HG03442 (cell line): ENCODE measurements around the gene EVPL.
"Not testable (repeated sequence)": the region's sequence is repeated elsewhere in the genome, so short reads cannot be mapped to it uniquely, and the experiment has no call there.

ENCODE experiments used
- ATAC-seq: cut with Tn5 transposase; IDR thresholded peaks from one replicate; pipeline ENCODE4 v1.9.1; 2021; ENCODE audit warnings: mild to moderate bottlenecking, moderate library complexity; ENCODE audit not compliant: unreplicated experiment

EVPL gene

DNA sequence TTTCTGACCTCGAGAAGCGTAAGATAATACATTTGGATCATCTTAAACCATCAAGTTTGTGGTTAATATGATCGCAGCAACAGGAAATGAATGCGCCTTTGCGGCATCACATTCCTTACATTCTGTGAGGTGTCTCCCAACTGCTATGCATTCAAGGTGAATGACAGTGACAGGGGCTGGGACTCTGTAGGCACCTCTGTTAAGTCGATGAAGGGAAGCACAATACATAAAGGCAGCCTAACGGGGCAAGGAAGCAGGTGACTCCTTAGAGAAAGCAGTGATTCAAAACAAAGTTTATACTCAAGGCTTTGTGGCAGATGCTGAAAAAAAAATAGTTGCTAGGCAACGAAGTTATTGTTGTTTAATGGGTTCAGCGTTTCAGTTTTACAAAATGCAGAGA, 21.6 kb upstream of the EVPL start:
- no peak for ATAC-seq

DNA sequence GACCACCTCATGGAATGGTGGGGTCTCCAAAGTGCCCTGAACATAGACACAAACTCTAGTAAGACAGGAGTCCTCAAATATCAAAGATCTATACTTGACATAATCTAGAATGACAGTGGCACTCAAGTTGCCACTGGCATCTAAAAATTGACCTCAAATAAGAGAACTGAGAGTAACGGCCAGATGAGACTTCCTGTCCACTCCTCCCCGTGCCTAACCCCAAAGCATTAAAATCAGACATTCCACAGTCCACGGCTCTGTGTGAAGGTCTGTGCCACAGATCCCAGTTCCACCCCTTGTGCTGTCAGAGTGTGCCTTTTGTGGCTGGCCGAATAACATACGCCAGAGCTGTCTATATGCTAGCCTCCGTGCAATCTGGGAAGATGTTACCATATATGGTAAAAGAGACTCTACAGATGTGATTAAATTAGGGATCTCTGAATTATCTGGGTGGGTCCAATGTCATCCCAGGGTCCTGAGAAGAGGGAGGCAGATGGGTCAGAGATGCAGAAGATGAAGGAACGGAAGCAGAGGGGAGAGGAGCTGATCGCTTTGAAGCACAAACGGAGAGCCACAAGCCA, 21.0 kb upstream of the EVPL start:
- ATAC-seq, result no peak

DNA sequence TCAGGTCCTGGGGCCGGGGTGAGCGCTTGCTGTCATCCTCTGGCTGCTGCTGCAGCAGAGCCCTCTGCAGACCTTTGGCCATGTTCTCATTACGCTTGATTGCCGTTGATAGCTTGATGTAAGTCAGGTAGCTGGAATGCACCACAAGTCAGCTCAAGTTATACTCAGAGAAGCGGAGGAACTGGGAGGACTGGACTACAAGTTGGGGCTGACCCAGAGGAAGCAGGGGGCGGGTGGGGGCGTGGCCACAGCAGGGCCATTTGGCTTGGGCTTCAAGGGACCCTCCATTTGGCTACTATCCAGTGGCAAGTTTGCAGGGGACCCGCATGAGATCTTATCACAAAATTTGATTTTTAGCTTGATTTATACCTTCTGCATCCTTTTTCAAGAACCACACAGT, 19.0 kb upstream of the EVPL start:
- ATAC-seq, result no peak

DNA sequence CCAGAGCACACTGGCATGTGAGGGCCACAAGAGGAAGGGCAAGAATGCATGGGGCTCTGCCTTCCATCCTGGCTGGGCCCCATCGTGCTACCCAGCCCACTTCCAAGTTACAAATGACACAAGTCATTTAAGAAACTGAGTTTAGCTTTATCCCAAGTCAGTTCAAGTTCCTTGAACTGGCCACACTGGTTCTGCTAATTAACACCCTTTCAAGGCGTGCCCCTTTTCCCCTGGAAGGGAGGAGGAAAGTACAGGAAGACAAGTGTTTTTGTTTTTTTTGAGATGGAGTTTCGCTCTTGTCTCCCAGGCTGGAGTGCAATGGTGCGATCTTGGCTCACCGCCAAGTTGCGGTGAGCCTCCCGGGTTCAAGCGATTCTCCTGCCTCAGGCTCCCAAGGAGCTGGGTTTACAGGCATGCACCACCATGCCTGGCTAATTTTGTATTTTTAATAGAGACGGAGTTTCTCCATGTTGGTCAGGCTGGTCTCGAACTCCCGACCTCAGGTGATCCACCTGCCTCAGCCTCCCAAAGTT, 17.4 kb upstream of the EVPL start:
- not testable (repeated sequence) for ATAC-seq

DNA sequence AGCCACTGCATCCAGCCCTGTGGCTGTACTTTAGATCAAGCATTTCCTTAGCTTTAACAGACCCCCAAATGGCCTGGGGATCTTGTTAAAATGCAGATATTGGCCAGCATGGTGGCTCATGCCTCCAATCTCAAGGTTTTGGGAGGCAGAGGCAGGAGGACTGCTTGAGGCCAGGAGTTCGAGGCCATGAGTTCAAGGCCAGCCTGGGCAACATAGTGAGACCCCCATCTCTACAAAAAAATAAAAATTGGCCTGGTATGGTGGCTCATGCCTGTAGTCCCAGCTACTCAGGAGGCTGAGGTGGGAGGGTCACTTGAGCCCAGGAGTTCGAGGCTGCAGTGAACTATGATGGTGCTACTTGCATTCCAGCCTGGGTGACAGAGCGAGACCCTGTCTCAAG, 15.8 kb upstream of the EVPL start:
- not testable (repeated sequence) for ATAC-seq

DNA sequence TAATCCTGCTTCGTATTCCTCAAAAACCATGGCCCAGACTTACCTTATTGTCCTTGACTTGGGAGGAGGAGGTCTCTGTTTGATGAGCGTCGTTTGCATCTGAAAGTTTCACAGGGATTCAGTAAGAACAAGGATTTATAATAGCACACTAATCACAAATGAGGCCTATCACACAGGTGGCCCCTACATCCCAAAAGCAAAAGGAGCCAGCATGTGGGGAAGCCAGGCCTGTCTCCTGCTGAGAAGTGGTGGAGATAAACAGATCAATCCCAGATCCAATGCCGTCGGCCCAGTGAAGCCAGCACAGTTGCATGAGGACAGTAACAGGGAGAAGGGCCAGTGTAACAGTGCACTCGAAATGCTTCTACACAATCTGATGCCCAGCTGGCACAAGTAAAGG, 13.3 kb upstream of the EVPL start:
- ATAC-seq, result no peak

DNA sequence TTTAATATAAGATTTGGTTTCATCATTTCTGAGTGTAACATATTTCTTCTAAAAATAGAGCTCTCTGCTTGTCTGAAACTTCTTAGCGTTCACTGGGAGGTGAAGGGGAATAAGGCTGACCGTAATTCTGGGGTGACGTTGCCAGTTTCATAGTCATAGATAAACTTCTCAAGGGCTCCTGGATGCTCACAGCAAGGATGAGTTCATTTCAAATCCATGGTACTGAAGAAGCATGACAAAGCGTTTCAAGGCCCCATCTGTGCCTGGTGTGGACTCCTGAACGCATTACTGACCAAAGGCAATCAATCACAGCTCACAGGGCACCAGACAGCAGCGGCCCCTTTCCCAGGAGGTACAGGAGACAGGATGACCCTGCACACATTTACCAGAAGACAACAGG, 12.0 kb upstream of the EVPL start:
- no peak for ATAC-seq

DNA sequence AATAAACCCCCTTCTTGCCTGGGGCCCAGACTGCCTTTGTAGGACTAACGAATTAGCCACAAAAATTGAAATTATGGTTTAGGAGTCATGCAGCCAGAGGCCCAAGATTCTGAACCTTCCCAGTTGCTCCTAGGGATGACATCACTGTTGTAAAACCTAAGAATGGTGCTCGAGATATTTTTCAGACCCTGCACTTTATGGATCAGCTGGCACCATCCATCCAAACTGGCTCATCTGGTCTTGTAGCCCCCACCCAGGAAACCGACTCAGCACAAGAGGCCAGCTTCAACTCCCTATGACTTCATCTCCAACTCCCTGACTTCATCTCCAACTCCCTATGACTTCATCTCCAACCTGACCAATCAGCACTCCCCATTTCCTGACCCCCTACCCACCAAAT, 10.9 kb upstream of the EVPL start:
- no peak for ATAC-seq

DNA sequence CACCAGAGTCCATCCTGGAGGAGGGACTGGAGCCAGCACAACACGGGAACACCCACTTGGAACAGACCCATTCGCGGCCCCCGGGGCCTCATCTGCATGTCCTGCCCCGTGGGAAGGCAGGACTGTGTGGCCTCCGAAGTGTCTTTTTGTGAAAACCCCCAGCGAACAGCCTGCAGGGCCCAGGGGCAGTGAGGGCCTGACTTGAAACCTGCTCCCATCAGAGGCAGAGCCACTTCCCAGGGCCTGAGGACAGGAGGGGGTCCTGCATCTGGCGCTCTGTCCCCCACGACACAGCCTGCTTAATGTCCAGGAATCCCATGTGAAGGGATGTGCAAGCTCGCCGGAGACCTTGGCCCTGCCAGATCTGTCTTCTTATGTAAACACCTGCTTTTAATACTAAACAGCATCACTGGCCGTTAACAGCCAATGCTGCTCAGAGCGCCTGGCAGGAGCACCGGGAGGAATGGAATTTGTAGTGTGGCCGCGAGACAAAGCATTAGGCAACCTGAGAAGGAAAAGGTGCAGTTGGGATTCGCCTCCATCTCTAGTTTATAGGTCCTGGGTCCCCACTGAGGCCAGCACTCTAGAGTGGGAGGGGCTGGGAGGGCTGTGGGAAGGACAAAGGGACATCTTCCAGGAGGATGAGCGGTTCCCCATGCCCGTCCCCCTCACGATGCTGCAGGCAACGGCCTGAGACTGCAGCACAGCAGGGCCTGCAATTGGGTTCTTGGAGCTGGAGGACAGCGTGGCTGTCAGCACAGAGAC, 9.6 kb upstream of the EVPL start:
- no peak for ATAC-seq

DNA sequence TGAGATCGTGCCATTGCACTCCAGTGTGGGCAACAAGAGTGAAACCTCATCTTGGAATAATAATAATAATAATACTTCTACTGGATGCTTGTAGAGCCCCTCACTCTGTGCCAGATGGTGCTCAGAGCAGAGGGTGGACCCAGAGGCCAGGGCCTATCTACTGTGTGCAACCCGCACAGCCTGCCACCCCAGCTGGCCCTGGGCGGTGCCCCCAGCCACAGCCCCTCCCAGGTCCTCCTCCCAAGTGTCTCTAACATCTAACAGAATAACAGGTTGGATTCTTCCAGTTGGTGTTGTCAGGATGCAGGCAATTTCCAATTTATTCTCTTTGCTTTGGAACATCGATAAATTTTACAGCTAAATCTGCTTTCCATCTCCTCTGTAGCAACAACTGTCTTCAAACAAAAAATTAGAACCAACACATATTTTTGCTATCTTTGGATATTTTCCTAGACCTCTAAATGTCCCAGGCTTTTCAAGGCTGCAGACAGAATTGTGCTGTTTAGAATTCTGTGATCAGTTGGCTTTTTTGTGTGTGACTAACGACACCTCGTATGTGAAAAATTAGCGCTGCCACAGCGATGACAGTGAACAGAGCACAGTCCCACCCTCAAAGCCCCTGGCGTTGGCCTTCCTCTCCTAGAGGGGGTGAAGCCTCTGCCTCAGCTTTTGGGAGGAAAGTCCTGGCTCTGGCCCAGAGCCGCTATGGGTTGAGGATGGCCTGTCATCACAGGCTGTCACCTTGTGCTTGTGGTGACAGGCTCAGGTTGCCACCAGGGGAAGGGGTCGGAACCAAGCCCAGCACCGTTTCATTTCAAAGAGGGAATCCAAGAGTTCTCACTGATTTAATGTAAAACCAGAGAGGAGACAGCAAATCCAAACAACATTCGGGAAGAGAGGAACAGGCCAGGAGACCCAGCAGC, 7.6 kb upstream of the EVPL start:
- no peak for ATAC-seq

DNA sequence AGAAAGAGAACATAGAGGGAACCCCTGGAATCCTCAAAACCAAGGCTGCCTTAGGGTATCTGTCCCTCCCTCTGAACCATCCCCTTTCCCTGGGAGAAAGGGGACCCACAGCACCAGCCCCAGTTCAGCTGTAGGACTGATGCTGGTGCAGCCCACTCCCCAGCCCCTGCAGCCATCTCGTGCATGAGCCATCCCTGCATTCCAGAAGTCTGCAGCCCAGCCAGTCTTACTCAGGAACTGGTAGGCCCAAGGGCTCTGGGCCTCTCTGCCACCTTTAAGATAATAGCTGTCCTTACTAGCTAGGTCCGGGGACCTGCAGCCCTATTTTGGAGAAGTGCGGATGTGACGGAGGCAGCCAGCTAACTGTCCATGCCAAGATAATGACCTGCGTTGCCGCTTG, 6.0 kb upstream of the EVPL start:
- no peak for ATAC-seq

DNA sequence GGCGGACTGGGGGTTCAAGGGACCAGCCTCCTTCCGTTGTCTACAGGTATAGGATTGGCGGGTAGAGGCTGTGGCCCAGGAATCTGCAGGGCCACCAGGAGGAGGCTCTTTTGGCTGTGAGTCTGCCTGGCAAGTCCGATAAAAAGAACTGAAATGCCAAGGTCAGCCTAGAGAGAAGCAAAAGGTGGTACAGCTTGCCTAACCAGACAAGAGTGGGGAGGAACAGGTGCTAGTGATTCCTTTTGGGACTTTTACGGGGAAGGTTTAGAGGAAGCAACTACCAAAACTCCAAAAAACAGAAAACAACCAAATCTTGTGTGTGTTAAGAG, 5.6 kb upstream of the EVPL start:
- ATAC-seq, result no peak

DNA sequence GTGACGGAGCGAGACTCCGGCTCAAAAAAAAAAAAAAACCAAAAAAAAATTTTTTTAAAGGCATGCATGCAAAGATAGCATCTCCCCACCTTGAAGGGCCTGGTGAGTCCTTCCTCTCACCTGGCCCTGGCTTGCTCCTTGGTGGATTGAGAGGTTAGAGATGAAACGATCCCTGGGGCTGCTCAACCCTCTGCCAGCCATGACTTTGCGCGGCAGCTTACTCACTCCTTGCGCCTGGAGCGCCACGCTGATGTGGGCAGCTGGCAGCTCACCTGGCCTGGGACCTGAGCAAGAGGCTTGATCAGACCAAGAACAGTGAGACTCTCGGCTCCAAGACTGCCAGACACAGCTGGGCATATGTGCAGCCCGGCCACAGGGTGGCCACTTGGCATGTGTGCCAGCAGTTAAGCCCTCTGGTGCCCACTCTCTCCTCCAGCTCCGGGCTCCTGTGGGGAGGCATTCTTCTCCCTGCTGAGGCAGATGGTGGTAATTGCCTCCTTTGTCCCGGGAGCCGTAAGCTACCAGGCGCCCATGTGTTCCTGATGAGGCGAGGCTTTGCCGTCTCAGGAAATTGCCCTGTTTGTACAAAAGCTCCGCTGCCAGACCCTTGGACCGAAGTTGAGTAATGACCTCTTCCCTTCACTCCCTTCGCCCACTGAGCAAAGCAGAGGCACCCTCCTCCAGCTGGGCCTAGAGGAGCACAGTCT, 5.1 kb upstream of the EVPL start:
- ATAC-seq, result no peak

DNA sequence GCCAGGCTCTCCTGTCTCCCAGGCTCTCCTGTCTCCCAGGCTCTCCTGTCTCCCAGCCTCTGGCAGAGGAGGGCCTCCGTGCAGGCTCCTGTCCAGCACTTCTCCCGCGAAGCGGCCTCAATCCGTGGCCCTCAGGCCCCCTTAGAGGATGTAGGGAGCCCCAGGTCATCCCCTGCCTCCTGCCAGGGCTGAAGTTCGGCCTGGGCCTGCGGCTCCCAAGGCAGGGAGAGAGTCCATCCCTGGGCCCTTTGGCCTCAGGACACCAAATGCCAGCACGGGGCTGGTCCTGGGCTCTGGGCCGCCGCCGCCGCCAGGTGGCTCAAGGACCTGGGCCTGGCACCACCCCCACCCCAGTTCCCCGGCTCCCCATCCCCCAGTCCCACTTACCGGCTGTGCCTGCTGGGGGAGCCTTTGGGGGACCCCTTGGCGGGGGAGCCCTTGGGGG, 370 bp downstream of the EVPL start:
- no peak for ATAC-seq

DNA sequence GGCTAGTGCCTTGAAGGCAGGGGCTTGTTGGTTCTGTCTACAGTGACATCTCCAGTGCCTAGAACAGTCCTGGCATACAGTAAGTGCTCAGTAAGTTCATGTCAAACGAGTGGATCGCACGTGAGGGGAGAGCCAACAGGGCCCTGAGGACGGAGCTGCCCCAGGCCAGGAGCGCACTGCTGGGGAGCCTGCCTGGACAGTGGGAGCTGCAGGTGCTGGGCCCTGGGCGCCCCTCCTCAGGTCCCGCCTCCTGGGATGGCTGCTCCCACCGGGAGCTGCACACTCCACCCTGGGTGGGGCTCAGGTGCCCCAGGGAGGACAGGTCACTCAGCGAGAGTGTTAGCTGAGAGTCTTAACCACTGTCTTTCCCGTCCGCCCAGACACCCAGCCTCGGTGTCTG, 1.8 kb downstream of the EVPL start:
- ATAC-seq, result no peak

DNA sequence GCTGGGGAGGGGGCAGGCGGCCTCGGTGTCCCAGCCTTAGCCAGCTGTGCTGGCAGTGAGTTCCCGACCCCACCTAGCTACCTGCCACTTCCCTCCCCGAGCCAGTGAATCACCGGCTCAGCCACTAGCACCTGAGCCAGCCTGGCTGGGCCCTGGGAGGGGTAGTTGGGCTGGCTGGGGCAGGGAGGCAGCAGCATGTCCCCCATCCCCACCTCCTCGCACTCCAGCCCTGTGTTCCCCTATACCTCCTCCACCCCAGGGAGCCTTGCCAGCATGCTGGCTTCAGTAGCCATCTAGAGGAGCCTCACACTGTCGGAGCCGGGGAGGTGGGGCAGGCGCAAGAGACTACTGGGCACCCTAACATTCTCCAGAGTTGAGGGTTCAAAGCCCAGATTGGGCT, 2.8 kb downstream of the EVPL start:
- ATAC-seq, result no peak

DNA sequence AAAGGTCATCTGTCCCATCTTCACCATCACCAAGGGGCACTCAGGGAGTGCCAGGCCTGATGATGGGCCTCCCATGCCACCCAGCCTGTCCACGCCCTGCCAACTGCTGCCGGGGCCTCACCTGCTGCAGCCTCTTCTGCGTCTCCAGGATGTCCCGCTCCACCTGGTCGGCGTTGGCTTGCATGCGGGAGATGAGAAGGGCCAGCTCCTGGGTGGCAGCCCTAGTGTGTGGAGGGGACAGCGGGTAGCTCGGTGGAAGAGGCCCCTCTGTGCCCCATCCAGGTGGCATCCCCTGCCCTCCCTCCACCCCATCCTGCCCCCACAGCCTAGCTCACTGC, 3.2 kb downstream of the EVPL start:
- no peak for ATAC-seq

DNA sequence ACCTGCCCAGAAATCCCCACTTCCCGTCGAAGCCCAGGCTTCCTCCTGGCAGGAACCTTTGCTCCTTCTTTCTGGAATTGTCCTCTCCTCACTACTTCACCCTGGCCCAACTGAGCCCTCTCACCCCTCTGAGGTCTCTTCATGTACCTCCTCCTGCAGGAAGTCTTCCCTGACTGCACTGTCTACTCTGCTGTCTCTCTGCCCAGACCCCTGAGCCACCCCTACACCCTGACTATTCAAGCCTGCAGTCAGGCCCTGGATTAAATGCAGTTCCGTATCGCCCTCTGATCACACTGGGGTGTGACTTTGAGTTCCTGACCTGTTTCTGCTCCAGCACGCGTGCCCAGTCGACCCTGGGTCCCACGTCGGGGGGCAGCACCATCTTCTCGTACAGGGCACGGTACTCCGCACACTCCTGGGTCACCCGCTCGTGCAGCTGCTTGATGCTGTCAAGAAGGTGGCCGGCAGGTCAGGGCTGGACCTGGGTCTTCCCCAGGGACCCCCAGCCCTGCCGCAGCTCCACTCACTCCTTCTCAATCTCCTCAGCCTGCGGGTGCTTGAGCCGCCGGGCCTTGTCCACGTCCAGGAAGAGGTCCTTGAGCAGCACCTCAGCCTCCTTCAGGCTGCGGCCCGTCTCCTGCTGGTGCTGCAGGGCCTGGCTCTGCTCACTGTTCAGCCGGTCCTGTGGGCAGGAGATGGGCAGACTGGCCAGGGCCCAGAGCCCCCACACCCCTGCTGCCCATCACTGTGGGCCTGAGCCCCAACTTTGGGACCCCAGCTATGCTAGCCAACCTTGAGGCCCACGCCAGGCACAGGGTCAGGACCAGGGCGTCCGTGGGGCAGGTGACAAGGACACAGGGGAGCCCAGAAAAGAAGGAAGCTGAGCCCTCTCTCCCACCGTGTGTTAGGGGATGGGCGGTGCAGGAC, 3.9 kb downstream of the EVPL start:
- no peak for ATAC-seq

DNA sequence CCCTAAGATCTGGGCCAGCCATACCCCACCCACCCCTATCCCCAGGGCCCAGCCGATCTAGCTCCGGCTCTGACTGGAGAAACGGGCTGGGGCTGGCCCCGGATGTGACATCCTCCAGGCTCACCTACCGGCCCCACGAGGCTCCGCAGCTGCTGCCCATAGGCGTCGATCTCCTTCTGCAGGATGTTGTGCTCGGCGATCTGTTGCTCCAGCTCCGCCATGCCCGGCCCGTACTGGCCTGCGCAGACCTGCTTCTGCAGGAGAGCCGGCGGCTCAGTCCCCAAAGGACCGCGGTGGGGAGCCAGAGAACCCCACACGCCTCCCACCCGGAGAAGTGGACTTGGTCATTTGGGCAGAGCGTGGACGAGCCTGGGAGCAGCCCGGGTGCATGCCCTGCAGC, 4.8 kb downstream of the EVPL start:
- no peak for ATAC-seq

DNA sequence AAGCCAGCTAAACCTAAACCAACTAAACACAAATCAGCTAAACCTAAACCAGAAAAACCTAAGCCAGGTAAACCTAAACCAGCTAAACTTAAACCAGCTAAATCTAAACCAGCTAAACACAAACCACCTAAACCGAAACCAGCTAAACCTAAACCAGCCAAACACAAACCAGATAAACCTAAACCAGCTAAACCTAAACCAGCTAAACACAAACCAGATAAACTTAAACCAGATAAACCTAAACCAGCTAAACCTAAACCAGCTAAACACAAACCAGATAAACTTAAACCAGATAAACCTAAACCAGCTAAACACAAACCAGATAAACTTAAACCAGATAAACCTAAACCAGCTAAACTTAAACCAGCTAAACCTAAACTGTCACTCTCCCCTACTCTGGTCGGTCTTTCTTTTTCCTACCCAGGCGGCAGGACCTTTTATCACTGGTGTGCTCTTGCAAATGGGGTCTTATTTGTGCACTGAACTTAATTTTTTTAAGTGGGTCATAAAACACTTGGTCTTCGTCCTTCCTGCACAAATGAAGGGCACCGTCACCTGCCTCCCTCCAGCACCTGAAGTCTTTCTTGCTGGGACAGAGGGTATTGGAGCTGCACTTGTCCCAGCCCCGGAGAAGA, 7.2 kb downstream of the EVPL start:
- no peak for ATAC-seq
